Right hindlimb (tissue), 1 donor: ENCODE data around the gene CAPN12.
A peak's percentile ranks its signal among the peaks of the same experiment; 100 is the strongest.
"Not testable (repeated sequence)": the region's sequence is repeated elsewhere in the genome, so short reads cannot be mapped to it uniquely, and the experiment has no call there.

ENCODE experiments used
- DNase-seq: peaks from one replicate; pipeline ENCODE4 v3.0.0-alpha.2; 2018

The CAPN12 gene

DNA sequence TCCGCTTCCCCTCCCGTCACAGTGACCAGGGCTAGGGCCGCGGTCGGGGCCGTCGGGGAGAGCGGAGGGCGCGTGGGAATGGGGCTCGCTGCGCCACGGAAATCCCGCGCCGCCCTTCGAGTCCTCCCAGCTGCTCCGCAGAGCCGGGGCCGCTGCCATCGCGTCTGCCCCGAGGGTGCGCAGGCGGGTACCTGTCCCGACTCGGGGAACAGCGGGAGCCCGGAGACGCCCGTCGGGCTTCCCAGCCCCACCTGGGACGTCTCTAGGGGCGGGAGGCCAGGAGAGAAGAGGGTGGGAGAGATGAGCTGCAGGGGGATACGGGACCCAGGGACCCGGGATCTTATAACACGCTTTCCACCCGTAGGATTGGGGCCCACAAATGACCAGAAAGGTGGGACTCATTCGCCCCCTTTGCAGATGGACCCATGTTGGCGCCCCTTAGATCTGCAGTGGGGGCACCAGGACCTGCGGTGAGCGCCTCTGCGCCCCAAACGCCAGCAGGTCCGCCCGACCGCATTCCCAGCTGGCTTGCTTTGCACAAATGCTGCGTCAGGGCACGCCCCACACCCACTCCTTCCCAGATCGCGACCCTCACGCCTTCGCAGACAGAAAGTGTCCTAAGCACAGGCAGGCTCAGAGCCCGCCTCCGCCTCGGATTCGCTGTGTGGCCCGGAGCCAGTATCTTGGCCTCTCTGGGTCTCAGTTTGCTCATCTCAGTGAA, 26.1 kb upstream of the CAPN12 start:
- DNase-seq: not testable (repeated sequence)

GRCh38 chr19:38769635-38770211, 25.4 kb upstream of the CAPN12 start:
- DNase-seq: peak; percentile 91

DNA sequence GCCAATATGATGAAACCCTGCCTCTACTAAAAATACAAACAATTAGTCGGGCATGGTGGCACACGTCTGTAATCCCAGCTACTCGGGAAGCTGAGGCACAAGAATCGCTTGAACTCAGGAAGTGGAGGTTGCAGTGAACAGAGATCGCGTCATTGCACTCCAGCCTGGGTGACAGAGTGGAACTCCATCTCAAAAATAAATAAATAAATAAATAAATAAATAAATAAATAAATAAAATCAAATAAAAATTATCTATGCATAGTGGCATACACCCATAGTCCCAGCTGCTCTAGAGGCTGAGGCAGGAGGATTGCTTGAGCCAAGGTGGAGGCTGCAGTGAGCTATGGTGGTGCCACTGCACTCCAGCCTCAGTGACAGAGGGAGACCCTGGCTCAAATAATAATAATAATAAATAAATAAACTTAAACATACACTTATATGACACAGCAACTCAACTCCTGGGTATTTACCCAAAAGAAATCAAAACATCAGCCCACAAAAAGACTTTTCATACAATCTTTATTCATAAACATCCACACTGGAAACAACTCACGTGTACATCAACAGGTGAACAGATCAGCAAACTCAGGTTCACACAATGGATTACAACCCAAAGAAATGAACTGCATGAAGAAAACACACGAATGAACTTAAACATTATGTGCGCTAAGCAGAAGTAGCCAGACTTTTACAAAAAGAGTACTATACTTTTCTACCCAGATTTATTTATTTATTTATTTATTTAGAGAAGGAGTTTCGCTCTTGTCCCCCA, 22.2 kb upstream of the CAPN12 start:
- DNase-seq: no peak

GRCh38 chr19:38765214-38765613, 20.9 kb upstream of the CAPN12 start:
- no peak for DNase-seq

GRCh38 chr19:38763795-38764220, 19.5 kb upstream of the CAPN12 start:
- DNase-seq: no peak

- not testable (repeated sequence) for DNase-seq
Measured at GRCh38 chr19:38761884-38762389, 17.7 kb upstream of the CAPN12 start.

- not testable (repeated sequence) for DNase-seq
Measured at GRCh38 chr19:38760805-38761517, 16.7 kb upstream of the CAPN12 start.

DNA sequence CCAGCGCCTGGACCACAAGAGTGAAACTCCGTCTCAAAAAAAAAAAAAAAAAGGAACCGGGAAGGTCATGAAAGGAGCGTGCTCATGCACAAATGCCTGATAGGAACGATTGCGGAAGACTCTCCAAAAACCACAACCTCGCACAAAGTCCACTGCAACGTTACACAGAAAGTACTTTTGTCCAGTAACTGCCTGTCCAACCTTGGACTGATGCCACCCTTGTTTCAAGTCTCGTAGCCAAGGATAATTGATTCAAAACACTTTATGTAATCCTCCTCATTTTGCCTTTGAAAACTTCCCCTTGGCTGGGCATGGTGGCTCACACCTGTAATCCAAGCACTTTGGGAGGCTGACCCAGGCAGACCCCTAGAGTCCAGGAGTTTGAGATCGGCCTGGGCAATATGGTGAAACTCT, 15.3 kb upstream of the CAPN12 start:
- DNase-seq: no peak

DNA sequence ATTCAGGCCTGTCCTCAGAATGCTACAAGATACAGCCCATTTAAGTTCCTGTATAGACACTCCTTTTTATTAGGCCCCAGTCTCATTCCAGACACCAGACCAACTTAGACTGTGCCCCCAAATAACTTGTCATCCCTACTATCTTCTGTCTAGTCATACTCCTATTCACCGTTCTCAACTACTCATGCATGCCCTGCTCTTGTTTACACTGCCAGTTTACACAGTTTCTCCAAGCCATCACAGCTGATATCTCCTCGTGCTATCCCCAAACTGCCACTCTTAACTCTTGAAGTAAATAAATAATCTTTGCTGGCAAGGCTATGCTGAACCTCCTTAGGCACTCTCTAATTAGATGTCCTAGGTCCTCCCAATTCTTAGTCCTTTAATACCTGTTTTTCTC, 9.9 kb upstream of the CAPN12 start:
- not testable (repeated sequence) for DNase-seq

DNA sequence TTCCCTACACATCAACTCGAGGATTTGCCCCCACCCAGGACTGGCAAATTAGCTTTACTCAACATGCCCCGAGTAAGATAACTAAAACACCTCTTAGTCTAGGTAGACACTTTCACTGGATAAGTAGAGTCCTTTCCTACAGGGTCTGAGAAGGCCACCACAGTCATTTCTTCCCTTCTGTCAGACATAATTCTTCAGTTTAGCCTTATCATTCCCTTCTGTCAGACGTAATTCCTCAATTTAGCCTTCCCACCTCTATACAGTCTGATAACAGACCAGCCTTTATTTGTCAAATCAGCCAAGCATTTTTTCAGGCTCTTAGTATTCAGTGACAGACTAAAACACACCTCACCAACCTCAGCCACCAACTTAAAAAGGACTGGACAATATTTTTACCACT, 9.5 kb upstream of the CAPN12 start:
- not testable (repeated sequence) for DNase-seq

- DNase-seq: no peak
Measured at GRCh38 chr19:38745316-38745715, 1.0 kb upstream of the CAPN12 start.

DNA sequence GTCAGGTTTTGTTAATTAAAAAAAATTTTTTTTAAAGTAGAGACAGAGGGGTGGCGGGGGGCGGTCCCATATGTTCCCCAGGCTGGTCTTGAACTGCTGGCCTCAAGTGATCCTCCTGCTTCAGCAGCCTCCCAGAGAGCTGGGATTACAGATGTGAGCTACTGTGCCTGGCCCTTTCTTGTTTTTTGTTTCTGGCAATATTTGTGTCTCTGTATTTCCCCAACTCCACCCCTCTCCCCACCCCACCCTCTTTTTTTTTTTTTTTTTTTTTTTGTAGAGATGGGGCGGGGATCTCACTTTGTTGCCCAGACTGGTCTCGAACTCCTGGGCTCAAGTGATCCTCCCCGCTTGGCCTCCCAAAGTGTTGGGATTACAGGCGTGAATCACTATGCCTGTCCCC, 600 bp upstream of the CAPN12 start:
- no peak for DNase-seq

DNA sequence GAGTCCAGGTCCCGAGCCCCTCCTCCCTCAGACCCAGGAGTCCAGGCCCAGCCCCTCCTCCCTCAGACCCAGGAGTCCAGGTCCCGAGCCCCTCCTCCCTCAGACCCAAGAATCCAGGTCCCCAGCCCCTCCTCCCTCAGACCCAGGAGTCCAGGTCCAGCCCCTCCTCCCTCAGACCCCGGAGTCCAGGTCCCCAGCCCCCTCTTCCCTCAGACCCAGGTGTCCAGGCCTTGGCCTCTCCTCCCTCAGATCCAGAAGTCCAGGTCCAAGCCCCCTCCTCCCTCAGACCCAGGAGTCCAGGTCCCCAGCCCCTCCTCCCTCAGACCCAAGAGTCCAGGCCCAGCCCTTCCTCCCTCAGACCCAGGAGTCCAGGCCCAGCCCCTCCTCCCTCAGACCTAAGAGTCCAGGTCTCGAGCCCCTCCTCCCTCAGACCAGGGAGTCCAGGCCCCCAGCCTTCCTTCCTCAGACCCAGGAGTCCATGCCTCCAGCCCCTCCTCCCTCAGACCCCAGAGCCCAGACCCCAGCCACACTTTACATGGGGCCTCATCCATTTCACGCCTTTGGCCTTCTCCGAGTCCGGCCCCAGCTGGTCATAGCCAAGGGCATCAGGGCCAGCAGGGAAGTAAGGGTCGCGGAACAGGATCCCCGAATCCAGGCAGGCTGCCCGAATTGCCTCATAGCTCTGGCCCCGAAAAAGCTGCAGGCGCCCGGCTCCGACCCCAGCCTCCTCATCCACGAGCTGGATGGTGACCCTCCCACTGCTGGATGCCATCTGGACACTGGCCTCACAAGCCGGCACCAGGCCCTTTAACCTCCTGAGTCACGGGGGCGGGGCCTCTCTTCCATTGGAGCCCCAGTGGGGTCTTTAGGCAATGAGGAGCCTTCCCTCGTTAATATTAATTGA, 628 bp downstream of the CAPN12 start:
- peak; percentile 13 for DNase-seq

GRCh38 chr19:38742906-38743305, 1.4 kb downstream of the CAPN12 start:
- peak; percentile 10 for DNase-seq

DNA sequence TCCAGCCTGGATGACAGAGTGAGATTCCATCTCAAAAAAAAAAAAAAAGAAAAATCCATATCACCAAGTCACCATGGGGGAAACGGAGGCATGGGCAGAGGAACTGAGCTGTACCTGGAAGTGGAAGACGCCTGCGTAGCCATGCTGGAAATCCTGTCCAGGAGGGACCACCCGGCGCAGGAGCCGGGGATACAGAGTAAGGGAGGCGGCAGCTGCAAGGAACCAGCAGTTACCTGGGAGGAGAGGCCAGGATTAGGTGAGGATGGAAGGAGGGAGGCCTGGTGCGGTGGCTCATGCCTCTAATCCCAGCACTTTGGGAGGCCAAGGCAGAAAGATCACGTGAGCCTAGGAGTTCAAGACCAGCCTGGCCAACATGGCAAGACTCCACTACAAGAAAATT, 2.0 kb downstream of the CAPN12 start:
- no peak for DNase-seq

GRCh38 chr19:38741670-38742069, 2.6 kb downstream of the CAPN12 start:
- DNase-seq: no peak

DNA sequence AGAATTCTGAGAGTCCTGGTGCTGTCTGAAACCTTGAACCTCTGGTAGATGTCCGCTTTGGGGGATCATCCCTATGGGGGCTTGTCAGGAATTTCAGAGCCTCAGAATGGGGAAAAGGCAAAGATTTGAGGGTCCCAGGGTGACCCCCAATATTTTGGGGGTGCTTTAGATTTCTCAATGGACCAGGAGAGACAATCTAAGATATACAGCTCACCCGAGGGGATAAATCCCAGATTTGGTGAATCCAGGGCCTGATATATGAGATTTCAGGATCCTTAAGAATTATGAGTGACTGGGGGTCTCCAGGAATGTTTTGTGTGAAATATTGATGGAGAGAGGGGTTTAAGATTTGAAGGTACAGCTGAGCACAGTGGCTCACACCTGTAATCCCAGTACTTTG, 3.3 kb downstream of the CAPN12 start:
- no peak for DNase-seq

- DNase-seq: no peak
Measured at GRCh38 chr19:38740257-38740592, 4.0 kb downstream of the CAPN12 start.

DNA sequence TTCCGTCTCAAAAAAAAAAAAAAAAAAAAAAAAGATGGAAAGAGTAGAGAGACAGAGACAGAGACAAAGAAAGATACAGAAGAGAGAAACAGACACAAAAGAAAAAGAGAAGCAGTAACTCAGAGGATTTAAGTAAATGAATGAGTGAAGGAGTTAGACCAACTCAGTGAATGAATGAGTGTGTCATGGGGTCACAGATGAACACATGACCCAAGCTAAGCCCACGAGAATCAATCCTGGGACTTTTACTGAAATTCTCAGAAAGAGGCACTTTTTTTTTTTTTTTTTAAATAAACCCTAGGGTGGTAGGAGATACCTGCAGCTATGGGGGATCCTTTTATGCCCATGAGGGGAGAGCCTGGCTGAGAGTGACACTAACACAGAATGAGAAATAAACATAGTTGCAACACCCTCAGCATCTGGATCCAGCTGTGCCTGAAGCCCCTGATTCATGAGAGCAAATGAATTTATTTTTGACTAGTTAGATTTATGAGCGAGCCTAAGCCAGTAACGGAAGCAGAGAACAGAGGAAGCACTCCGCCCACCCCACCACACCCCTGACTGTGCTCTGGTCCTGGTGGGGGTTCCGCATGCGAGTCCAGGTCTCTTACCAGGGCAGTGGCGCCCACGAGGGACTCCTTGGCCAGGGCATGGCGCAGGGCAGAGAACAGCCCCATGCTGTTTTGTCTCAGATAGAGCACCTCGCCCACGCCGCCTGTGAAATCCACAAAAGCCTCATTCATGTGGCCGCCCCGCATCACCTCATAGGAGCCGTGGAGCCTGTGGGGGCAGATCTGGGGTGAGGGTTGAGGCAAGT, 4.6 kb downstream of the CAPN12 start:
- peak; percentile 15 for DNase-seq

DNA sequence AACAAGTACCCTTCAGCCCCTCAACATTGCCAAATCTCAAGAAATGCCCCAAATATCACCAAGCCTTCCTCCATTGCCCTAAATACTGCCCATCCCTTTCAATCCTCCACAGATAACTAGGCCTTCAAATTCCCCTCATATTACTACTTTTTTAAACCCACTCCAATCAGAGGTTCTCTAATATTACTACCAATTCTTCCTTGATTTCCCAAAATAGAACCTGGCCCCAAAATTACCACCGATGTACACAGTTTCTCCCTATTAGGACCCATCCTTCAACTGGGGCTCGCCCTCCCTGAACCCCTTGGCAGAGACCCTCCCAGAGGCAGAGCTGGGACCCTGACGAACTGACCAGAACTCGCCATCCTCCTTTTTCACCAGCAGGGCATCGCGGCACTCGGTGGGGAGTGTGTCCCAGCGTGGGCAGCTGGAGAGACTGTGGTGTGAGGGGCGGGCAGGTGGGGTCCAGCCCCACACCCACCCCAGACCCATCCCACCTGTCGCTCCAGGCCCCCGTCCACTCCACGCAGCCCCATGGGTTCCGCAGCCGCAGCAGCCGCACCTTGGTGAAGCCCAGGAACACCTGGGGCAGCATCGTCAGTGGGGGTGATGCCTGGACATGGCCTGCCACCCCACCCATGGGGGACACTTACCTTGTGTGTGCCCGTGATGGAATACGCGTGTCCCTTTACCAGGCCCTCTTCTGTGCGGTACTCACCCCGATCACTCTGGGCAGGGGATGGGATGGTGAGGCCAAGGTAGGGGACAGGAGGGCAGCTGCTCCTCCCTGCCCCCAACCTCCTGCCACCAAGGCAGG, 6.1 kb downstream of the CAPN12 start:
- peak; percentile 16 for DNase-seq
